GM21423 (cell line): ENCODE results near the gene STK10.

Source experiments
- ATAC-seq: cut with Tn5 transposase; IDR thresholded peaks from one replicate; pipeline ENCODE4 v1.9.1; 2021; ENCODE audit warnings: mild to moderate bottlenecking, moderate library complexity; ENCODE audit not compliant: unreplicated experiment

The STK10 gene

GRCh38 chr5:172144931-172145869 is 42.8 kb downstream of the STK10 start:
- no peak for ATAC-seq

GRCh38 chr5:172144291-172144815 is 43.7 kb downstream of the STK10 start:
- ATAC-seq: peak; percentile 62

GRCh38 chr5:172143875-172144274 is 44.1 kb downstream of the STK10 start:
- no peak for ATAC-seq

GRCh38 chr5:172142709-172143215 is 45.3 kb downstream of the STK10 start:
- no peak for ATAC-seq

GRCh38 chr5:172141949-172142319 is 46.1 kb downstream of the STK10 start:
- no peak for ATAC-seq

GRCh38 chr5:172140866-172141265 is 47.2 kb downstream of the STK10 start:
- no peak for ATAC-seq

- ATAC-seq: no peak
Measured at GRCh38 chr5:172140120-172140519, 47.9 kb downstream of the STK10 start.

GRCh38 chr5:172137046-172137445 is 51.0 kb downstream of the STK10 start:
- ATAC-seq: no peak

- no peak for ATAC-seq
Measured at GRCh38 chr5:172133359-172134029, 54.5 kb downstream of the STK10 start.

- no peak for ATAC-seq
Measured at GRCh38 chr5:172131690-172132089, 56.3 kb downstream of the STK10 start.

GRCh38 chr5:172129256-172129910 is 58.6 kb downstream of the STK10 start:
- no peak for ATAC-seq

GRCh38 chr5:172127581-172127980 is 60.4 kb downstream of the STK10 start:
- no peak for ATAC-seq

GRCh38 chr5:172123269-172123692 is 64.7 kb downstream of the STK10 start:
- no peak for ATAC-seq

GRCh38 chr5:172119921-172120688 is 67.9 kb downstream of the STK10 start:
- no peak for ATAC-seq

GRCh38 chr5:172118891-172119290 is 69.1 kb downstream of the STK10 start:
- ATAC-seq: no peak

GRCh38 chr5:172117977-172118701 is 69.9 kb downstream of the STK10 start:
- ATAC-seq: no peak

- no peak for ATAC-seq
Measured at GRCh38 chr5:172115541-172115982, 72.5 kb downstream of the STK10 start.

GRCh38 chr5:172114875-172115422 is 73.1 kb downstream of the STK10 start:
- peak; percentile 51 for ATAC-seq

- ATAC-seq: peak; percentile 24
Measured at GRCh38 chr5:172113036-172113435, 75.0 kb downstream of the STK10 start.
